AG04450 (cell line): ENCODE measurements around the gene CEP95. TPM values are rescaled to one million over a fixed set of nuclear protein-coding genes. Genes with fewer than 3 reads are reported as not detected.

Source experiments
- CTCF ChIA-PET: fragments of 300-600, 350-600 bp; formaldehyde crosslinking; extraction: SDS; loops from one replicate; lab custom pipeline; 2022; ENCODE audit warnings: antibody characterized with exemption, inconsistent platforms; lab: Charles Lee
- POLR2A ChIA-PET: fragments of 350-600 bp; formaldehyde crosslinking; extraction: SDS; loops from one replicate; lab custom pipeline; 2021; ENCODE audit warnings: antibody characterized with exemption, inconsistent platforms; lab: Yijun Ruan, JAX
- DNase-seq: peaks from one replicate; pipeline ENCODE4 v3.0.0-alpha.2; 2011; ENCODE audit warnings: low read depth, low spot score
- H3K27ac ChIP-seq: one replicate; pipeline ENCODE4 v1.5.1; 2012; ENCODE audit warnings: low read depth, low read length, control low read depth
- H3K27me3 ChIP-seq: one replicate; pipeline ENCODE4 v1.6.0; 2012; ENCODE audit warnings: low read length; ENCODE audit not compliant: control insufficient read depth, insufficient read depth
- H3K4me3 ChIP-seq: 2 replicates; pipeline ENCODE4 v1.5.1; 2011; ENCODE audit warnings: mild to moderate bottlenecking, low read depth, low read length, control low read depth
- H3K9me3 ChIP-seq: 2 replicates; pipeline ENCODE4 v1.5.1; 2012; ENCODE audit warnings: low read length; ENCODE audit not compliant: control insufficient read depth, insufficient read depth
- CTCF ChIP-seq: IDR thresholded peaks from 2 replicates; pipeline ENCODE4 v1.5.1; 2011; ENCODE audit warnings: low read depth, low read length, control low read depth, inconsistent platforms
- polyA plus RNA-seq: library from polyadenylated mRNA; depleted of rRNA; stranded (reverse); fragments of >200 nt; gene quantifications from 2 replicates; pipeline ENCODE4 v1.2.3, GENCODE V29; 2011

The CEP95 gene
- polyA plus RNA-seq, 1 experiment = 29.8 TPM

GRCh38 chr17:64536913-64537312 is 30.1 kb downstream of the CEP95 start:
- DNase-seq = no peak
- Histone ChIP-seq H3K4me3 (no peak overlapping the region), H3K27ac (no peak overlapping the region), H3K9me3 (no peaks in the 10 kb centered on the region), H3K27me3 (no peaks in the 10 kb centered on the region)
- ChIA-PET POLR2A (no interaction called here), CTCF (no interaction called here)
- no peak for TF ChIP-seq CTCF

GRCh38 chr17:64537488-64537887 is 30.7 kb downstream of the CEP95 start:
- Histone ChIP-seq H3K9me3 (no peaks in the 10 kb centered on the region), H3K27me3 (no peaks in the 10 kb centered on the region), H3K4me3 (no peak overlapping the region), H3K27ac (no peak overlapping the region)
- no peak for DNase-seq
- ChIA-PET POLR2A (no interaction called here), CTCF (interaction anchor here (0.9 kb wide), 1 partner anchor 112 kb away, joined by 3 read pairs; no protein-coding TSS in a partner anchor)
- no peak for TF ChIP-seq CTCF

- TF ChIP-seq CTCF = no peak
- Histone ChIP-seq H3K4me3 (no peak overlapping the region), H3K27ac (peak overlapping the region; percentile 32), H3K27me3 (no peaks in the 10 kb centered on the region), H3K9me3 (no peaks in the 10 kb centered on the region)
- POLR2A ChIA-PET = no interaction called here
- CTCF ChIA-PET = no interaction called here
- DNase-seq = no peak
Measured at GRCh38 chr17:64538508-64539130, 31.8 kb downstream of the CEP95 start.

GRCh38 chr17:64540118-64540776 is 33.5 kb downstream of the CEP95 start:
- Histone ChIP-seq H3K4me3 (no peak overlapping the region), H3K27ac (no peak overlapping the region), H3K9me3 (no peaks in the 10 kb centered on the region), H3K27me3 (no peaks in the 10 kb centered on the region)
- DNase-seq = no peak
- POLR2A ChIA-PET = no interaction called here
- CTCF ChIA-PET = no interaction called here
- TF ChIP-seq CTCF = no peak

GRCh38 chr17:64544742-64545141 is 38.0 kb downstream of the CEP95 start:
- TF ChIP-seq CTCF = no peak
- Histone ChIP-seq H3K9me3 (no peaks in the 10 kb centered on the region), H3K27ac (no peak overlapping the region), H3K4me3 (no peak overlapping the region), H3K27me3 (no peaks in the 10 kb centered on the region)
- POLR2A ChIA-PET = interaction anchor here (1.2 kb wide), 1 partner anchor 38 kb away, joined by 3 read pairs; the partner anchor contains the start of gene CEP95
- CTCF ChIA-PET = interaction anchor here (0.6 to 1.6 kb wide), 4 partner anchors 15 to 125 kb away, joined by 3 to 6 read pairs (median 4); partner anchors contain the start of gene CEP95
- DNase-seq = no peak
